Measurements from ENCODE around the gene TNKS1BP1. TPM values are rescaled to one million over a fixed set of nuclear protein-coding genes. Genes with fewer than 3 reads are reported as not detected.

Gene TNKS1BP1
- total and polyA plus RNA-seq, 4 experiments from 2014 or later: 0.52 to 23.7 (median 10.9) TPM

GRCh38 chr11:57255618-57256017 lies 69.1 kb downstream of the TNKS1BP1 start:
- no peaks in the 10 kb centered on the region for H3K9me3 ChIP-seq (ENCODE audit: control insufficient read depth in 1 of 2, low read length in 2 of 2)
- peaks cover 2% of the 10 kb centered on the region for H3K27me3 ChIP-seq (ENCODE audit: insufficient read depth, low read length)
- Mint-ChIP-seq H3K9me3 (peaks cover 0 to 21% (median 8%) of the 10 kb centered on the region in 8 donors), H3K4me1 (no peaks in the 10 kb centered on the region), H3K27ac (no peak overlapping the region), H3K27me3 (peaks cover 20 to 48% of the 10 kb centered on the region in 2 donors), H3K36me3 (no peaks in the 10 kb centered on the region), H3K4me3 (no peak overlapping the region)
- no peak overlapping the region for H3K4me3 ChIP-seq (ENCODE audit: low read length in 2 of 2)
- no peak overlapping the region for H3K27ac ChIP-seq (ENCODE audit: low read depth, low read length)
- POLR2A ChIA-PET (ENCODE audit: partially characterized antibody): no interaction called here
- no peak for DNase-seq
- intact Hi-C loops (cut with micrococcal nuclease): no loop called here
- H3K4me1 ChIP-seq (ENCODE audit: insufficient read depth, low read length): no peaks in the 10 kb centered on the region
- H3K36me3 ChIP-seq (ENCODE audit: insufficient read depth, low read length): no peaks in the 10 kb centered on the region
- CTCF ChIA-PET (ENCODE audit: partially characterized antibody): no interaction called here

- H3K4me1 Mint-ChIP-seq: no peaks in the 10 kb centered on the region
- intact Hi-C loops (cut with micrococcal nuclease): no loop called here
- H3K36me3 ChIP-seq (ENCODE audit: insufficient read depth, low read length): no peaks in the 10 kb centered on the region
- H3K4me3 Mint-ChIP-seq: no peak overlapping the region
- no peaks in the 10 kb centered on the region for H3K36me3 Mint-ChIP-seq
- ChIA-PET POLR2A (ENCODE audit: partially characterized antibody) (no interaction called here), CTCF (ENCODE audit: partially characterized antibody) (interaction anchor here (0.6 kb wide), 1 partner anchor 69 kb away, joined by 3 read pairs; no protein-coding TSS in a partner anchor)
- H3K27me3 ChIP-seq (ENCODE audit: insufficient read depth, low read length): peaks cover 3% of the 10 kb centered on the region
- peaks cover 0 to 21% (median 8%) of the 10 kb centered on the region in 8 donors for H3K9me3 Mint-ChIP-seq
- H3K27me3 Mint-ChIP-seq: peaks cover 20 to 49% of the 10 kb centered on the region in 2 donors
- H3K4me3 ChIP-seq (ENCODE audit: low read length in 2 of 2): no peak overlapping the region
- DNase-seq: no peak
- no peaks in the 10 kb centered on the region for H3K4me1 ChIP-seq (ENCODE audit: insufficient read depth, low read length)
- H3K27ac Mint-ChIP-seq: no peak overlapping the region
- no peak overlapping the region for H3K27ac ChIP-seq (ENCODE audit: low read depth, low read length)
- H3K9me3 ChIP-seq (ENCODE audit: control insufficient read depth in 1 of 2, low read length in 2 of 2): no peaks in the 10 kb centered on the region
Measured at GRCh38 chr11:57254631-57255030, 70.1 kb downstream of the TNKS1BP1 start.

DNA sequence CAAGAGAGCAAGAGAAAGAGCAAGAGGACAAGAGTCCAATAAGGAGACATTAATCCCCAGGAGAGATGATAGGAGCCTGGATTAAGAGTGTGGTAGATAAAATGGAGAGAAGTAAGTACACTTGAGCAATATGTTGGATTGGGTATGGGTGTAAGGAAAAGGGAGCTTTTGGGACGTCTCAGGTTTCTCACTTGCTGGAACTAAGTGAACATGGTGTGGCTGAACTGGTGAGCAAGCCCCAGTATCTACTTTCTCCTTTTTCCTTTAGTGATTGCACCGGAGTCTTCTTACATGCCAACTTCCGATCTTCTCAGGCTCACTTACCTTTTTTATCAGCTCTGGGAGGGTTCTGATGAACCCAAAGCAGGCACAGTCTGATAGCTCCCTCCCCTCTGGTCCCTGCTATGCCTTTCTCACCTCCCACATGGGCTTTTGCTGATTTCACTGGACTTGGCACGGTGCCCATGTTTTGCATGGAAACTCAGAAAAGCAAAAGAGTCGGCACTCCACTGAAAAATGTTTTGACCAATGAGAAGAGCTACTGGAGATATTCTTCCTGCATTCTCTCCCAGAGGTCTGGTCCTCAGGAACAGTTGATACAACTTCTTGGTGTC lies 73.2 kb downstream of the TNKS1BP1 start:
- Mint-ChIP-seq H3K36me3 (no peaks in the 10 kb centered on the region), H3K4me1 (no peaks in the 10 kb centered on the region), H3K27ac (no peak overlapping the region), H3K4me3 (no peak overlapping the region), H3K9me3 (peaks cover 0 to 12% (median 6%) of the 10 kb centered on the region in 8 donors), H3K27me3 (peaks cover 18 to 43% of the 10 kb centered on the region in 2 donors)
- CTCF ChIA-PET (ENCODE audit: partially characterized antibody): interaction anchor here (1.4 to 1.6 kb wide), 2 partner anchors 407 to 411 kb away, joined by 5 to 6 read pairs; no protein-coding TSS in a partner anchor
- Histone ChIP-seq H3K27me3 (ENCODE audit: insufficient read depth, low read length) (peaks cover 3% of the 10 kb centered on the region), H3K4me3 (ENCODE audit: low read length in 2 of 2) (no peak overlapping the region), H3K27ac (ENCODE audit: low read depth, low read length) (no peak overlapping the region), H3K9me3 (ENCODE audit: control insufficient read depth in 1 of 2, low read length in 2 of 2) (no peaks in the 10 kb centered on the region), H3K36me3 (ENCODE audit: insufficient read depth, low read length) (no peaks in the 10 kb centered on the region), H3K4me1 (ENCODE audit: insufficient read depth, low read length) (no peaks in the 10 kb centered on the region)
- POLR2A ChIA-PET (ENCODE audit: partially characterized antibody): no interaction called here
- intact Hi-C loops (cut with micrococcal nuclease): no loop called here
- no peak for DNase-seq

DNA sequence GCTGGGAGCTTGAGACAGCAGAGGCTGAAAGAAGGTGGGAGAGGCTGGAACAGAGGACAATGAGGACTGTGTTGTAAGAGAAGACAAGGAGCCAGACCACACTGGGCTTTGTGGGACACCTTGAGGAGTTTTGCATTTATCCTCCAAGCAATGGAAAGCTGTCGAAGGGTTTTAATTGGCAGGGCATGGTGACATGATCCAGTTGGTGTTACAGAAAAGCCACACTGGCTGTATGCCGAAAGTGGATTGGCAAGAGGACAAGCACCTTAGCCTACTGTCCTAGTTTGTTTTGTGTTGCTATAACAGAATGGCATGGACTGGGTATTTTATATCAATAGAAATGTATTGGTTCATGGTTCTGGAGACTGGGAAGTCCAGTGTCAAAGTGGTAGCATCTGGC lies 73.7 kb downstream of the TNKS1BP1 start:
- Histone ChIP-seq H3K36me3 (ENCODE audit: insufficient read depth, low read length) (no peaks in the 10 kb centered on the region), H3K4me1 (ENCODE audit: insufficient read depth, low read length) (no peaks in the 10 kb centered on the region), H3K4me3 (ENCODE audit: low read length in 2 of 2) (no peak overlapping the region), H3K9me3 (ENCODE audit: control insufficient read depth in 1 of 2, low read length in 2 of 2) (no peaks in the 10 kb centered on the region), H3K27me3 (ENCODE audit: insufficient read depth, low read length) (peaks cover 3% of the 10 kb centered on the region), H3K27ac (ENCODE audit: low read depth, low read length) (no peak overlapping the region)
- DNase-seq: no peak
- Mint-ChIP-seq H3K9me3 (peaks cover 0 to 7% (median 3%) of the 10 kb centered on the region in 8 donors), H3K27ac (no peak overlapping the region), H3K4me3 (no peak overlapping the region), H3K36me3 (no peaks in the 10 kb centered on the region), H3K4me1 (no peaks in the 10 kb centered on the region), H3K27me3 (peaks cover 18 to 40% of the 10 kb centered on the region in 2 donors)
- ChIA-PET CTCF (ENCODE audit: partially characterized antibody) (interaction anchor here (1.0 to 3.1 kb wide), 5 partner anchors 11 to 411 kb away, joined by 4 to 26 read pairs (median 6); no protein-coding TSS in a partner anchor), POLR2A (ENCODE audit: partially characterized antibody) (no interaction called here)
- intact Hi-C loops (cut with micrococcal nuclease): no loop called here

Other genes with a start within 250 kb of the TNKS1BP1 start
- gene LRRC55, start 143.0 kb downstream of the TNKS1BP1 start, total RNA-seq: not detected
- gene LRRC55, start 143.0 kb downstream of the TNKS1BP1 start, polyA plus RNA-seq: not detected
- gene APLNR, start 87.7 kb downstream of the TNKS1BP1 start, total RNA-seq: not detected
- gene APLNR, start 87.7 kb downstream of the TNKS1BP1 start, polyA plus RNA-seq: not detected
- gene SSRP1, start 10.9 kb upstream of the TNKS1BP1 start, total RNA-seq: 10 to 100 TPM; 69.0 to 74.3 TPM
- 10 to 100 TPM; 19.6 to 42.2 TPM for gene SSRP1, start 10.9 kb upstream of the TNKS1BP1 start, polyA plus RNA-seq
- not detected for gene P2RX3, start 13.4 kb upstream of the TNKS1BP1 start, total RNA-seq
- not detected for gene P2RX3, start 13.4 kb upstream of the TNKS1BP1 start, polyA plus RNA-seq
- gene PRG3, start 56.2 kb upstream of the TNKS1BP1 start, total RNA-seq: not detected
- gene PRG3, start 56.2 kb upstream of the TNKS1BP1 start, polyA plus RNA-seq: not detected
- gene PRG2, start 65.7 kb upstream of the TNKS1BP1 start, total RNA-seq: under 1 TPM in 1 of 2 experiments, not detected in 1; 0.25 TPM
- gene PRG2, start 65.7 kb upstream of the TNKS1BP1 start, polyA plus RNA-seq: not detected
- gene SLC43A3, start 102.2 kb upstream of the TNKS1BP1 start, total RNA-seq: 10 to 100 TPM; 15.1 to 15.6 TPM
- 10 to 100 TPM; 17.7 to 18.5 TPM for gene SLC43A3, start 102.2 kb upstream of the TNKS1BP1 start, polyA plus RNA-seq
- gene RTN4RL2, start 135.6 kb upstream of the TNKS1BP1 start, total RNA-seq: under 1 TPM in 1 of 2 experiments, not detected in 1; 0.17 TPM
- under 1 TPM in 1 of 2 donors, not detected in 1; 0.40 TPM for gene RTN4RL2, start 135.6 kb upstream of the TNKS1BP1 start, polyA plus RNA-seq
- gene SLC43A1, start 190.8 kb upstream of the TNKS1BP1 start, total RNA-seq: 10 to 100 TPM; 18.1 to 21.7 TPM
- 10 to 100 TPM; 14.8 to 19.1 TPM for gene SLC43A1, start 190.8 kb upstream of the TNKS1BP1 start, polyA plus RNA-seq
- gene TIMM10, start 205.8 kb upstream of the TNKS1BP1 start, total RNA-seq: 10 to 100 TPM; 30.4 to 34.6 TPM
- 10 to 100 TPM; 53.1 to 62.1 TPM for gene TIMM10, start 205.8 kb upstream of the TNKS1BP1 start, polyA plus RNA-seq
- not detected for gene SMTNL1, start 212.6 kb upstream of the TNKS1BP1 start, total RNA-seq
- gene SMTNL1, start 212.6 kb upstream of the TNKS1BP1 start, polyA plus RNA-seq: under 1 TPM in 1 of 2 donors, not detected in 1; 0.55 TPM
- 10 to 100 TPM; 79.7 to 82.9 TPM for gene UBE2L6, start 242.7 kb upstream of the TNKS1BP1 start, total RNA-seq
- gene UBE2L6, start 242.7 kb upstream of the TNKS1BP1 start, polyA plus RNA-seq: 100 to 1,000 TPM; 257 to 320 TPM